GM10266 (cell line): Measurements from ENCODE around the gene FNDC7.
"Not testable (repeated sequence)": the region's sequence is repeated elsewhere in the genome, so short reads cannot be mapped to it uniquely, and the experiment has no call there.

Experiments used
- DNase-seq: peaks from one replicate; pipeline ENCODE4 v3.0.0; 2012; ENCODE audit errors: extremely low spot score
- CTCF ChIP-seq: IDR thresholded peaks from 2 replicates; pipeline ENCODE4 v1.5.1; 2012; ENCODE audit warnings: mild to moderate bottlenecking, low read depth; ENCODE audit not compliant: control insufficient read depth, insufficient read depth; ENCODE audit errors: missing control alignments

The FNDC7 gene

GRCh38 chr1:108669679-108670078, 43.0 kb upstream of the FNDC7 start:
- TF ChIP-seq CTCF: no peak
- DNase-seq: no peak

GRCh38 chr1:108670131-108670773, 42.5 kb upstream of the FNDC7 start:
- TF ChIP-seq CTCF: no peak
- DNase-seq: no peak

GRCh38 chr1:108671143-108671542, 41.6 kb upstream of the FNDC7 start:
- no peak for TF ChIP-seq CTCF
- no peak for DNase-seq

- no peak for DNase-seq
- TF ChIP-seq CTCF: no peak
These were observed 34.0 kb upstream of the FNDC7 start for GRCh38 chr1:108678706-108679105.

- DNase-seq: no peak
- no peak for TF ChIP-seq CTCF
These were observed 33.0 kb upstream of the FNDC7 start for GRCh38 chr1:108679586-108680213.

GRCh38 chr1:108681701-108682100, 31.0 kb upstream of the FNDC7 start:
- not testable (repeated sequence) for DNase-seq

GRCh38 chr1:108685529-108685928, 27.2 kb upstream of the FNDC7 start:
- no peak for TF ChIP-seq CTCF
- DNase-seq: no peak
